ENCODE measurements around the gene CCDC90B. TPM values are rescaled to one million over a fixed set of nuclear protein-coding genes. Genes with fewer than 3 reads are reported as not detected.

CCDC90B gene
- total RNA-seq, 1 experiment from 2014 or later, result 48.9 TPM

GRCh38 chr11:83285771-83286528 lies at the start of gene CCDC90B (continued):
- TF ChIP-seq JUN (CRISPR knock-in tag; IDR thresholded peaks at IDR 0.05) (no peak), CREB1 (CRISPR knock-in tag; IDR thresholded peaks at IDR 0.05) (no peak), JAZF1 (CRISPR knock-in tag; IDR thresholded peaks at IDR 0.05) (no peak), USF2 (CRISPR knock-in tag; IDR thresholded peaks at IDR 0.05) (0 out of 2 replicates have a peak, but pooled peaks have one; percentile 31), CDX4 (CRISPR knock-in tag; IDR thresholded peaks at IDR 0.05; ENCODE audit: borderline replicate concordance) (no peak), TCF7 (CRISPR knock-in tag; IDR thresholded peaks at IDR 0.05; ENCODE audit: low read depth) (no peak), ATF3 (CRISPR knock-in tag; conservative IDR thresholded peaks at IDR 0.05) (no peak), FOXP1 (CRISPR knock-in tag; IDR thresholded peaks at IDR 0.05; ENCODE audit: borderline replicate concordance) (peak; percentile 59; the same call in 1 of the 2 replicates), HMGXB4 (CRISPR knock-in tag; IDR thresholded peaks at IDR 0.05) (0 out of 2 replicates have a peak, but pooled peaks have one; percentile 57), SMAD4 (CRISPR knock-in tag; IDR thresholded peaks at IDR 0.05) (no peak), TP53 (CRISPR knock-in tag; IDR thresholded peaks at IDR 0.05) (peak; percentile 40; the same call in 1 of the 2 replicates), NFATC4 (CRISPR knock-in tag; IDR thresholded peaks at IDR 0.05) (no peak), ZNF423 (CRISPR knock-in tag; IDR thresholded peaks at IDR 0.05) (no peak), GTF2I (CRISPR knock-in tag; conservative IDR thresholded peaks at IDR 0.05) (no peak), MYBL2 (CRISPR knock-in tag; IDR thresholded peaks at IDR 0.05) (peak; percentile 81), NFYB (CRISPR knock-in tag; conservative IDR thresholded peaks at IDR 0.05; ENCODE audit: low read depth) (no peak), SP1 (CRISPR knock-in tag; conservative IDR thresholded peaks at IDR 0.05) (peak; percentile 67), ARID4B (CRISPR knock-in tag; IDR thresholded peaks at IDR 0.05; ENCODE audit: borderline replicate concordance) (peak; percentile 69; the same call in 1 of the 2 replicates), ERG (CRISPR knock-in tag; IDR thresholded peaks at IDR 0.05) (no peak; the same call in 1 of the 2 replicates), ESRRA (CRISPR knock-in tag; IDR thresholded peaks at IDR 0.05; ENCODE audit: borderline replicate concordance) (no peak), USF1 (CRISPR knock-in tag; IDR thresholded peaks at IDR 0.05) (peak; percentile 16; the same call in 1 of the 2 replicates), EMX1 (CRISPR knock-in tag; IDR thresholded peaks at IDR 0.05) (no peak), ZNF232 (CRISPR knock-in tag; IDR thresholded peaks at IDR 0.05) (no peak), ZNF532 (CRISPR knock-in tag; IDR thresholded peaks at IDR 0.05; ENCODE audit: borderline replicate concordance) (no peak)

All from WTC11 (cell line).